Endodermal cell (in vitro differentiated cells): Measurements from ENCODE around the gene HSPH1. TPM values are rescaled to one million over a fixed set of nuclear protein-coding genes. Genes with fewer than 3 reads are reported as not detected.

Source experiments
- DNase-seq: peaks from one replicate; pipeline ENCODE4 v3.0.0-alpha.2; 2017
- H3K27ac ChIP-seq: 2 replicates; pipeline ENCODE4 v1.5.1; 2013; ENCODE audit warnings: mild to moderate bottlenecking, low read depth, low read length, moderate library complexity
- H3K27me3 ChIP-seq: 2 replicates; pipeline ENCODE4 v1.6.1; 2013; ENCODE audit warnings: mild to moderate bottlenecking, low read length, moderate library complexity; ENCODE audit not compliant: insufficient read depth, control insufficient read depth, poor library complexity, severe bottlenecking
- H3K36me3 ChIP-seq: 2 replicates; pipeline ENCODE4 v1.7.0; 2013; ENCODE audit warnings: mild to moderate bottlenecking, low read length, moderate library complexity; ENCODE audit not compliant: control insufficient read depth, insufficient read depth
- H3K4me1 ChIP-seq: one replicate; pipeline ENCODE4 v1.7.0; 2013; ENCODE audit warnings: low read length; ENCODE audit not compliant: control insufficient read depth, insufficient read depth
- H3K4me3 ChIP-seq: 2 replicates; pipeline ENCODE4 v1.5.1; 2013; ENCODE audit warnings: mild to moderate bottlenecking, low read length, moderate library complexity
- H3K9ac ChIP-seq: 2 replicates; pipeline ENCODE4 v1.6.1; 2013; ENCODE audit warnings: mild to moderate bottlenecking, low read length, moderate library complexity; ENCODE audit not compliant: poor library complexity, severe bottlenecking; ENCODE audit errors: extremely low read depth
- H3K9me3 ChIP-seq: 2 replicates; pipeline ENCODE4 v1.6.1; 2013; ENCODE audit warnings: mild to moderate bottlenecking, low read length, moderate library complexity; ENCODE audit not compliant: control insufficient read depth
- H3K27ac Mint-ChIP-seq: 2 replicates; pipeline ENCODE4 v1.8.0; 2020; ENCODE audit warnings: mixed read lengths
- H3K27me3 Mint-ChIP-seq: 2 replicates; pipeline ENCODE4 v1.8.0; 2021; ENCODE audit warnings: mild to moderate bottlenecking, mixed read lengths; ENCODE audit not compliant: insufficient read depth
- H3K36me3 Mint-ChIP-seq: 2 replicates; pipeline ENCODE4 v1.8.0; 2020; ENCODE audit warnings: low read depth, mixed read lengths
- H3K4me1 Mint-ChIP-seq: 2 replicates; pipeline ENCODE4 v1.8.0; 2020; ENCODE audit warnings: mixed read lengths
- H3K4me3 Mint-ChIP-seq: 2 replicates; pipeline ENCODE4 v1.8.0; 2020; ENCODE audit warnings: mild to moderate bottlenecking, moderate library complexity, mixed read lengths
- H3K9me3 Mint-ChIP-seq: 2 replicates; pipeline ENCODE4 v1.8.0; 2020; ENCODE audit warnings: mild to moderate bottlenecking, mixed read lengths
- CTCF ChIP-seq: fragments of 200-600 bp; sonication (generic); conservative IDR thresholded peaks from 2 replicates; pipeline ENCODE4 v1.5.0; 2021; ENCODE audit warnings: antibody characterized with exemption, mild to moderate bottlenecking
- WGBS, 2 experiments: methylation state at CpG; one replicate each; pipeline versions ENCODE4 v1.1.5 to v1.1.7; 2013; ENCODE audit warnings: missing lambda C conversion rate in 2 of 2, mixed read lengths in 1 of 2; ENCODE audit not compliant: insufficient coverage in 1 of 2, insufficient read length in 1 of 2; 5-methylcytosine and 5-hydroxymethylcytosine counted together
- total RNA-seq, 2 donors: library from RNA; stranded (reverse); fragmentation: NEBNext Ultra II Directional in 1 of 2; extraction: Animal tissue kit (Norgen Biotek cat#: 25700) in 1 of 2; gene quantifications; 2 replicates in 1 of 2; 3 replicates in 1 of 2; pipeline ENCODE4 v1.2.1, GENCODE V29; 2021

Gene HSPH1
- total RNA-seq, 2 donors from 2014 or later: 88.0 to 120 TPM

- peaks cover 25% of the 10 kb centered on the region for H3K36me3 Mint-ChIP-seq
- DNase-seq: peak; percentile 73
- WGBS, 2 experiments: 0% methylated on average over 20 to 51 of the region's 51 CpGs
Measured at GRCh38 chr13:31160857-31161556, 697 bp downstream of the HSPH1 start.

GRCh38 chr13:31159306-31159705 is 2.4 kb downstream of the HSPH1 start:
- peak overlapping the region; percentile 95 for H3K4me3 ChIP-seq
- no peak for TF ChIP-seq CTCF
- Mint-ChIP-seq H3K27me3 (no peaks in the 10 kb centered on the region), H3K36me3 (peaks cover 40% of the 10 kb centered on the region), H3K9me3 (no peaks in the 10 kb centered on the region), H3K27ac (peak overlapping the region; percentile 35), H3K4me3 (peak overlapping the region; percentile 96), H3K4me1 (peaks cover 24% of the 10 kb centered on the region)
- WGBS, 2 experiments: 77 to 85% methylated on average over 3 to 4 of the region's 4 CpGs
- DNase-seq: no peak
- H3K9me3 ChIP-seq: no peaks in the 10 kb centered on the region
- no peak overlapping the region for H3K27ac ChIP-seq
- H3K27me3 ChIP-seq: no peaks in the 10 kb centered on the region
- no peak overlapping the region for H3K9ac ChIP-seq
- H3K36me3 ChIP-seq: peaks cover 35% of the 10 kb centered on the region
- H3K4me1 ChIP-seq: no peaks in the 10 kb centered on the region

More at GRCh38 chr13:31160857-31161556, 697 bp downstream of the HSPH1 start:
- H3K27me3 Mint-ChIP-seq: peaks cover 1% of the 10 kb centered on the region
- peak overlapping the region; percentile 97 for H3K27ac Mint-ChIP-seq
- peak overlapping the region; percentile 91 for H3K27ac ChIP-seq
- H3K4me3 ChIP-seq: peak overlapping the region; percentile 95
- no peaks in the 10 kb centered on the region for H3K9me3 ChIP-seq
- no peaks in the 10 kb centered on the region for H3K4me1 ChIP-seq
- no peaks in the 10 kb centered on the region for H3K27me3 ChIP-seq
- peak overlapping the region; percentile 75 for H3K9ac ChIP-seq
- H3K9me3 Mint-ChIP-seq: no peaks in the 10 kb centered on the region
- H3K36me3 ChIP-seq: peaks cover 19% of the 10 kb centered on the region
- TF ChIP-seq CTCF: no peak
- H3K4me3 Mint-ChIP-seq: peak overlapping the region; percentile 96
- H3K4me1 Mint-ChIP-seq: peaks cover 24% of the 10 kb centered on the region

GRCh38 chr13:31154939-31155338 is 6.8 kb downstream of the HSPH1 start:
- no peaks in the 10 kb centered on the region for H3K9me3 ChIP-seq
- H3K36me3 ChIP-seq: peaks cover 79% of the 10 kb centered on the region
- H3K27me3 ChIP-seq: no peaks in the 10 kb centered on the region
- WGBS, 2 experiments: 92% methylated on average over 1 of the region's 2 CpGs; no CpG with 5 or more reads in 1 of the 2 experiments
- no peak overlapping the region for H3K4me3 ChIP-seq
- H3K9ac ChIP-seq: no peak overlapping the region
- no peak for DNase-seq
- peaks cover 72% of the 10 kb centered on the region for H3K36me3 Mint-ChIP-seq
- TF ChIP-seq CTCF: no peak
- no peak overlapping the region for H3K27ac ChIP-seq
- no peak overlapping the region for H3K4me3 Mint-ChIP-seq
- H3K9me3 Mint-ChIP-seq: no peaks in the 10 kb centered on the region
- H3K27ac Mint-ChIP-seq: no peak overlapping the region
- H3K27me3 Mint-ChIP-seq: no peaks in the 10 kb centered on the region
- H3K4me1 ChIP-seq: no peaks in the 10 kb centered on the region
- H3K4me1 Mint-ChIP-seq: peaks cover 11% of the 10 kb centered on the region
